GM21423 (cell line): ENCODE results near the gene AMMECR1.
"Not testable (repeated sequence)": the region's sequence is repeated elsewhere in the genome, so short reads cannot be mapped to it uniquely, and the experiment has no call there.

Experiments
- ATAC-seq: cut with Tn5 transposase; IDR thresholded peaks from one replicate; pipeline ENCODE4 v1.9.1; 2021; ENCODE audit warnings: mild to moderate bottlenecking, moderate library complexity; ENCODE audit not compliant: unreplicated experiment

The AMMECR1 gene

GRCh38 chrX:110259117-110259516 lies 58.8 kb downstream of the AMMECR1 start:
- ATAC-seq = no peak

GRCh38 chrX:110258552-110258951 lies 59.3 kb downstream of the AMMECR1 start:
- ATAC-seq = no peak

- no peak for ATAC-seq
These were observed 60.0 kb downstream of the AMMECR1 start for GRCh38 chrX:110257889-110258288.

- no peak for ATAC-seq
These were observed 65.2 kb downstream of the AMMECR1 start for GRCh38 chrX:110252711-110253110.

GRCh38 chrX:110251961-110252360 lies 65.9 kb downstream of the AMMECR1 start:
- no peak for ATAC-seq

GRCh38 chrX:110251526-110251925 lies 66.4 kb downstream of the AMMECR1 start:
- no peak for ATAC-seq

GRCh38 chrX:110250847-110251246 lies 67.0 kb downstream of the AMMECR1 start:
- no peak for ATAC-seq

GRCh38 chrX:110248578-110248977 lies 69.3 kb downstream of the AMMECR1 start:
- ATAC-seq = no peak

- ATAC-seq = no peak
These were observed 72.9 kb downstream of the AMMECR1 start for GRCh38 chrX:110245011-110245410.

GRCh38 chrX:110242371-110242770 lies 75.5 kb downstream of the AMMECR1 start:
- no peak for ATAC-seq

- no peak for ATAC-seq
These were observed 76.1 kb downstream of the AMMECR1 start for GRCh38 chrX:110241816-110242215.

- ATAC-seq = not testable (repeated sequence)
These were observed 79.6 kb downstream of the AMMECR1 start for GRCh38 chrX:110238259-110238658.

- ATAC-seq = not testable (repeated sequence)
These were observed 86.4 kb downstream of the AMMECR1 start for GRCh38 chrX:110231485-110231884.

- not testable (repeated sequence) for ATAC-seq
These were observed 88.3 kb downstream of the AMMECR1 start for GRCh38 chrX:110229497-110230111.

GRCh38 chrX:110228453-110228852 lies 89.4 kb downstream of the AMMECR1 start:
- ATAC-seq = no peak

- ATAC-seq = no peak
These were observed 91.0 kb downstream of the AMMECR1 start for GRCh38 chrX:110226931-110227330.

- no peak for ATAC-seq
These were observed 92.8 kb downstream of the AMMECR1 start for GRCh38 chrX:110224926-110225617.

- ATAC-seq = no peak
These were observed 95.2 kb downstream of the AMMECR1 start for GRCh38 chrX:110222497-110223257.

- ATAC-seq = no peak
These were observed 98.0 kb downstream of the AMMECR1 start for GRCh38 chrX:110219920-110220319.

GRCh38 chrX:110218591-110218990 lies 99.3 kb downstream of the AMMECR1 start:
- ATAC-seq = no peak

GRCh38 chrX:110216027-110216426 lies 101.9 kb downstream of the AMMECR1 start:
- ATAC-seq = no peak

GRCh38 chrX:110215411-110215810 lies 102.5 kb downstream of the AMMECR1 start:
- ATAC-seq = no peak
